Measurements from ENCODE around the gene CDH26.

CDH26 gene

GRCh38 chr20:60043435-60043834 is 85.2 kb downstream of the CDH26 start:
- no peak overlapping the region for H3K4me3 ChIP-seq (ENCODE audit: low read depth, low read length)
- CTCF ChIA-PET, result interaction anchor here (1.5 kb wide), 1 partner anchor 14 kb away, joined by 6 read pairs; no protein-coding TSS in a partner anchor
- no peak for DNase-seq (ENCODE audit: low read depth, low spot score)
- no peak for TF ChIP-seq CTCF (IDR thresholded peaks at IDR 0.05; ENCODE audit: insufficient read depth, low read length, missing control alignments)
- POLR2A ChIA-PET, result no interaction called here

GRCh38 chr20:60046011-60046413 is 87.8 kb downstream of the CDH26 start:
- no peak for TF ChIP-seq CTCF (IDR thresholded peaks at IDR 0.05; ENCODE audit: insufficient read depth, low read length, missing control alignments)
- no peak overlapping the region for H3K4me3 ChIP-seq (ENCODE audit: low read depth, low read length)
- ChIA-PET POLR2A (interaction anchor here (1.3 kb wide), 1 partner anchor 17 kb away, joined by 4 read pairs; no protein-coding TSS in a partner anchor), CTCF (interaction anchor here (0.7 to 4.4 kb wide), 5 partner anchors 9 to 164 kb away, joined by 3 to 61 read pairs (median 3); no protein-coding TSS in a partner anchor)
- no peak for DNase-seq (ENCODE audit: low read depth, low spot score)

- no peak overlapping the region for H3K4me3 ChIP-seq (ENCODE audit: low read depth, low read length)
- no peak for TF ChIP-seq CTCF (IDR thresholded peaks at IDR 0.05; ENCODE audit: insufficient read depth, low read length, missing control alignments)
- no peak for DNase-seq (ENCODE audit: low read depth, low spot score)
- ChIA-PET CTCF (interaction anchor here (0.7 to 4.4 kb wide), 5 partner anchors 10 to 164 kb away, joined by 3 to 61 read pairs (median 3); no protein-coding TSS in a partner anchor), POLR2A (interaction anchor here (1.3 kb wide), 1 partner anchor 17 kb away, joined by 4 read pairs; no protein-coding TSS in a partner anchor)
Observed at GRCh38 chr20:60046436-60046835, 88.2 kb downstream of the CDH26 start.

GRCh38 chr20:60046860-60047259 is 88.6 kb downstream of the CDH26 start:
- POLR2A ChIA-PET, result interaction anchor here (1.3 kb wide), 1 partner anchor 16 kb away, joined by 4 read pairs; no protein-coding TSS in a partner anchor
- TF ChIP-seq CTCF (IDR thresholded peaks at IDR 0.05; ENCODE audit: insufficient read depth, low read length, missing control alignments), result no peak
- H3K4me3 ChIP-seq (ENCODE audit: low read depth, low read length), result no peak overlapping the region
- CTCF ChIA-PET, result interaction anchor here (1.1 to 4.4 kb wide), 4 partner anchors 11 to 164 kb away, joined by 3 to 61 read pairs (median 8); no protein-coding TSS in a partner anchor
- DNase-seq (ENCODE audit: low read depth, low spot score), result no peak

- TF ChIP-seq CTCF (IDR thresholded peaks at IDR 0.05; ENCODE audit: insufficient read depth, low read length, missing control alignments), result no peak
- ChIA-PET POLR2A (no interaction called here), CTCF (interaction anchor here (2.2 to 4.4 kb wide), 3 partner anchors 9 to 13 kb away, joined by 11 to 61 read pairs (median 13); no protein-coding TSS in a partner anchor)
- DNase-seq (ENCODE audit: low read depth, low spot score), result no peak
- no peak overlapping the region for H3K4me3 ChIP-seq (ENCODE audit: low read depth, low read length)
Observed at GRCh38 chr20:60048634-60049521, 90.7 kb downstream of the CDH26 start.

GRCh38 chr20:60049601-60050000 is 91.4 kb downstream of the CDH26 start:
- CTCF ChIA-PET, result interaction anchor here (2.2 to 4.4 kb wide), 2 partner anchors 8 to 13 kb away, joined by 11 to 61 read pairs; no protein-coding TSS in a partner anchor
- no peak for TF ChIP-seq CTCF (IDR thresholded peaks at IDR 0.05; ENCODE audit: insufficient read depth, low read length, missing control alignments)

More at GRCh38 chr20:60049601-60050000, 91.4 kb downstream of the CDH26 start:
- H3K4me3 ChIP-seq (ENCODE audit: low read depth, low read length), result no peak overlapping the region
- POLR2A ChIA-PET, result no interaction called here
- DNase-seq (ENCODE audit: low read depth, low spot score), result no peak

Data from AG04449 (cell line).